HepG2 (cell line): Measurements from ENCODE around the gene ASCC3. TPM values are rescaled to one million over a fixed set of nuclear protein-coding genes. Genes with fewer than 3 reads are reported as not detected.
A peak's percentile ranks its signal among the peaks of the same experiment; 100 is the strongest.

Experiments
- ATAC-seq: fragments of 200-7000 bp; cut with Tn5 transposase; 3 replicates; pipeline ENCODE4 v1.9.1; 2020; ENCODE audit warnings: mild to moderate bottlenecking, moderate library complexity
- BruUV-seq: library from RNA; stranded (reverse); fragments of 400-500 nt; replicated peaks from 2 replicates; lab custom pipeline; 2021; lab: Mats Ljungman, UMichigan
- CTCF ChIA-PET: fragments of 300-600 bp; formaldehyde crosslinking; extraction: SDS; loops from one replicate; lab custom pipeline; 2021; ENCODE audit warnings: low total read pairs, inconsistent platforms, low intra/inter-chr PET ratio; lab: Yijun Ruan, JAX
- POLR2A ChIA-PET: fragments of 350-600 bp; sonication (Branson Sonifier 250); formaldehyde crosslinking; loops from one replicate; lab custom pipeline; 2020; ENCODE audit warnings: antibody characterized with exemption, inconsistent platforms; lab: Yijun Ruan, JAX
- DNase-seq: peaks from one replicate; pipeline ENCODE4 v3.0.0-alpha.2; 2015; ENCODE audit warnings: low spot score
- FAIRE-seq: peaks from 3 replicates; lab custom pipeline; 2011; peaks lifted over from hg19 to GRCh38; lab: Jason Lieb, UNC
- H2AFZ ChIP-seq: one replicate; pipeline ENCODE4 v1.6.1; 2011; ENCODE audit warnings: low read length, inconsistent platforms
- H3K27ac ChIP-seq: fragments of 300-600 bp; 3 replicates; pipeline ENCODE4 v1.8.0; 2011; ENCODE audit warnings: mixed run types, mild to moderate bottlenecking, mixed read lengths, low read length, inconsistent platforms; ENCODE audit not compliant: insufficient read depth; ENCODE audit errors: extremely low read length
- H3K27me3 ChIP-seq, 2 experiments: fragments of 200-600 bp in 1 of 2; 2 replicates in 1 of 2; 3 replicates in 1 of 2; pipeline versions ENCODE4 v1.6.0 to v1.8.0; 2011; ENCODE audit warnings: low read length in 2 of 2, mild to moderate bottlenecking in 2 of 2, moderate library complexity in 2 of 2, inconsistent platforms in 1 of 2; ENCODE audit not compliant: insufficient read depth in 2 of 2, control insufficient read depth in 1 of 2
- H3K36me3 ChIP-seq, 2 experiments: fragments of 200-600 bp in 1 of 2; replicated peaks in 1 of 2; 2 replicates in 1 of 2; 3 replicates in 1 of 2; pipeline versions ENCODE4 v1.5.1 to v1.8.0; 2011; ENCODE audit warnings: low read length in 2 of 2, inconsistent platforms in 1 of 2; ENCODE audit not compliant: insufficient read depth in 2 of 2, control insufficient read depth in 1 of 2
- H3K4me1 ChIP-seq: 2 replicates; pipeline ENCODE4 v1.5.1; 2012; ENCODE audit warnings: low read length, inconsistent platforms; ENCODE audit not compliant: insufficient read depth
- H3K4me2 ChIP-seq: 2 replicates; pipeline ENCODE4 v1.6.0; 2011; ENCODE audit warnings: low read depth, low read length, inconsistent platforms
- H3K4me3 ChIP-seq, 3 experiments: fragments of 200-600 bp in 1 of 3; sonication (generic), shearing (Covaris generic) in 1 of 3; replicated peaks in 1 of 3; 2 replicates each; pipeline ENCODE4 v1.5.1; 2011 to 2016; ENCODE audit warnings: low read length in 3 of 3, inconsistent platforms in 2 of 3, low read depth in 2 of 3, mild to moderate bottlenecking in 2 of 3, control low read depth in 1 of 3, mixed read lengths in 1 of 3; ENCODE audit not compliant: insufficient read depth in 1 of 3
- H3K79me2 ChIP-seq: one replicate; pipeline ENCODE4 v1.6.1; 2011; ENCODE audit warnings: low read length, inconsistent platforms; ENCODE audit not compliant: insufficient read depth
- H3K9ac ChIP-seq: 2 replicates; pipeline ENCODE4 v1.6.0; 2011; ENCODE audit warnings: mild to moderate bottlenecking, low read depth, low read length, inconsistent platforms; ENCODE audit not compliant: insufficient read depth
- H3K9me3 ChIP-seq: 2 replicates; pipeline ENCODE4 v1.5.1; 2012; ENCODE audit warnings: mild to moderate bottlenecking, low read length
- H4K20me1 ChIP-seq: 2 replicates; pipeline ENCODE4 v1.6.0; 2011; ENCODE audit warnings: inconsistent platforms, mild to moderate bottlenecking, low read length, moderate library complexity; ENCODE audit not compliant: insufficient read depth
- ATF7-NPFF ChIP-seq: sonication (generic); formaldehyde crosslinking; IDR thresholded peaks from 2 replicates; pipeline ENCODE4 v1.8.1; 2023; ENCODE audit warnings: mild to moderate bottlenecking, low read depth, missing genetic modification reagents, moderate library complexity
- FOSL2 ChIP-seq: sonication (generic); formaldehyde crosslinking; IDR thresholded peaks from 2 replicates; pipeline ENCODE4 v1.4.0; 2020; ENCODE audit warnings: missing genetic modification reagents
- GTF2F1 ChIP-seq: fragments of 150-350 bp; IDR thresholded peaks from 2 replicates; pipeline ENCODE4 v1.6.1; 2014; ENCODE audit warnings: low read length
- HINFP ChIP-seq: sonication (generic); formaldehyde crosslinking; IDR thresholded peaks from 2 replicates; pipeline ENCODE4 v1.4.0; 2020; ENCODE audit warnings: low read depth, mild to moderate bottlenecking, missing genetic modification reagents
- NCOR1 ChIP-seq: fragments of 200-600 bp; sonication (generic); IDR thresholded peaks from 2 replicates; pipeline ENCODE4 v1.7.0; 2017; ENCODE audit warnings: antibody characterized with exemption, low read length, borderline replicate concordance
- NR2F6 ChIP-seq, 2 experiments: IDR thresholded peaks; 2 replicates each; pipeline ENCODE4 v1.6.1; 2016; ENCODE audit warnings: antibody characterized with exemption in 1 of 2, mild to moderate bottlenecking in 1 of 2
- PHF8 ChIP-seq: sonication (generic); formaldehyde crosslinking; IDR thresholded peaks from 2 replicates; pipeline ENCODE4 v1.5.0; 2020; ENCODE audit warnings: missing genetic modification reagents
- SNAI1 ChIP-seq: sonication (generic); formaldehyde crosslinking; IDR thresholded peaks from 2 replicates; pipeline ENCODE4 v1.5.0; 2020; ENCODE audit warnings: mild to moderate bottlenecking, missing genetic modification reagents, borderline replicate concordance
- SRY ChIP-seq: sonication (generic); formaldehyde crosslinking; IDR thresholded peaks from 2 replicates; pipeline ENCODE4 v1.8.0; 2022; ENCODE audit warnings: mild to moderate bottlenecking, missing genetic modification reagents
- THAP11 ChIP-seq: IDR thresholded peaks from 2 replicates; pipeline ENCODE4 v1.6.1; 2016; ENCODE audit warnings: missing biosample characterization, missing genetic modification reagents
- ZMYM3 ChIP-seq: sonication (generic); formaldehyde crosslinking; IDR thresholded peaks from 2 replicates; pipeline ENCODE4 v1.5.1; 2020; ENCODE audit warnings: mild to moderate bottlenecking, missing genetic modification reagents
- ZNF121 ChIP-seq: sonication (generic); formaldehyde crosslinking; IDR thresholded peaks from 2 replicates; pipeline ENCODE4 v1.5.0; 2020; ENCODE audit warnings: mild to moderate bottlenecking, missing genetic modification reagents
- ZNF709 ChIP-seq: sonication (generic); formaldehyde crosslinking; IDR thresholded peaks from 2 replicates; pipeline ENCODE4 v1.5.0; 2020; ENCODE audit warnings: mild to moderate bottlenecking, missing genetic modification reagents
- ZSCAN9 ChIP-seq: IDR thresholded peaks from 2 replicates; pipeline ENCODE4 v1.6.1; 2016; ENCODE audit warnings: borderline replicate concordance
- WGBS: methylation state at CpG from one replicate; pipeline ENCODE4 v1.1.6; 2017; ENCODE audit warnings: low lambda C conversion rate; 5-methylcytosine and 5-hydroxymethylcytosine counted together
- in situ Hi-C: cut with HindIII; loops from 2 replicates; pipeline ENCODE4 v1.10.0; 2017; ENCODE audit warnings: low pct_unique_long_range_greater_than_20kb; ENCODE audit not compliant: extremely low pct_ligation_motif_present
- intact Hi-C: fragments of 100-400 bp; cut with micrococcal nuclease; formaldehyde crosslinking; loops from one replicate; pipeline ENCODE4 v1.10.0; 2022; ENCODE audit not compliant: unreplicated experiment
- polyA plus RNA-seq, 8 experiments: library from polyadenylated mRNA; depleted of rRNA in 3 of 8; stranded (reverse) in 7 of 8; unstranded in 1 of 8; fragments of >200 nt; fragmentation: Illumina TruSeq in 4 of 8; extraction: Trizol in 4 of 8; gene quantifications; 2 replicates each; pipeline versions ENCODE4 v1.2.1 to v1.2.3, GENCODE V29; 2011 to 2016; ENCODE audit warnings: low read depth in 4 of 8, missing spikeins in 1 of 8, mixed read lengths in 1 of 8; ENCODE audit not compliant: insufficient read depth in 1 of 8
- total RNA-seq, 5 experiments: library from RNA; depleted of rRNA; stranded (reverse); fragments of >200 nt; fragmentation: Illumina TruSeq; extraction: Trizol; gene quantifications; 2 replicates each; pipeline ENCODE4 v1.2.3, GENCODE V29; 2016; ENCODE audit warnings: low read depth in 1 of 5
- TF ChIP-seq, protein P1 (sequence below): IDR thresholded peaks from 2 replicates; pipeline ENCODE4 v1.6.1; 2012; ENCODE audit warnings: low read length, improper control_type of control experiment
- TF ChIP-seq, protein P2 (sequence below): IDR thresholded peaks from 2 replicates; pipeline ENCODE4 v1.4.0; 2020; ENCODE audit warnings: mild to moderate bottlenecking, missing genetic modification reagents

Gene ASCC3
- total and polyA plus RNA-seq, 2 of the 13 experiments (the other 11 are each of a cell fraction or from before 2014, with no cell fraction given) = 23.1 to 55.7 TPM

- ChIA-PET POLR2A (no interaction called here), CTCF (no interaction called here)
- H2AFZ ChIP-seq = no peak overlapping the region
- no peak overlapping the region for H3K4me2 ChIP-seq
- peak overlapping the region; percentile 56 for H3K27ac ChIP-seq
- DNase-seq (peak; percentile 79), ATAC-seq (peak; percentile 99), FAIRE-seq (no peak)
- no peaks in the 10 kb centered on the region for H4K20me1 ChIP-seq
- in situ Hi-C loops = no loop called here
- BruUV-seq = no TSS peak
- H3K9ac ChIP-seq = no peak overlapping the region
- H3K4me3 ChIP-seq = no peak overlapping the region
- no peaks in the 10 kb centered on the region for H3K27me3 ChIP-seq
- no peaks in the 10 kb centered on the region for H3K9me3 ChIP-seq
- intact Hi-C loops = no loop called here
- no peaks in the 10 kb centered on the region for H3K36me3 ChIP-seq
- WGBS = 83% methylated on average over 10 of the region's 10 CpGs
- peaks cover 10% of the 10 kb centered on the region for H3K4me1 ChIP-seq
- no peaks in the 10 kb centered on the region for H3K79me2 ChIP-seq
- TF ChIP-seq PHF8 = no peak
- TF ChIP-seq SRY = no peak
- TF ChIP-seq THAP11 (CRISPR knock-in tag) = no peak
- TF ChIP-seq, protein P1, sequence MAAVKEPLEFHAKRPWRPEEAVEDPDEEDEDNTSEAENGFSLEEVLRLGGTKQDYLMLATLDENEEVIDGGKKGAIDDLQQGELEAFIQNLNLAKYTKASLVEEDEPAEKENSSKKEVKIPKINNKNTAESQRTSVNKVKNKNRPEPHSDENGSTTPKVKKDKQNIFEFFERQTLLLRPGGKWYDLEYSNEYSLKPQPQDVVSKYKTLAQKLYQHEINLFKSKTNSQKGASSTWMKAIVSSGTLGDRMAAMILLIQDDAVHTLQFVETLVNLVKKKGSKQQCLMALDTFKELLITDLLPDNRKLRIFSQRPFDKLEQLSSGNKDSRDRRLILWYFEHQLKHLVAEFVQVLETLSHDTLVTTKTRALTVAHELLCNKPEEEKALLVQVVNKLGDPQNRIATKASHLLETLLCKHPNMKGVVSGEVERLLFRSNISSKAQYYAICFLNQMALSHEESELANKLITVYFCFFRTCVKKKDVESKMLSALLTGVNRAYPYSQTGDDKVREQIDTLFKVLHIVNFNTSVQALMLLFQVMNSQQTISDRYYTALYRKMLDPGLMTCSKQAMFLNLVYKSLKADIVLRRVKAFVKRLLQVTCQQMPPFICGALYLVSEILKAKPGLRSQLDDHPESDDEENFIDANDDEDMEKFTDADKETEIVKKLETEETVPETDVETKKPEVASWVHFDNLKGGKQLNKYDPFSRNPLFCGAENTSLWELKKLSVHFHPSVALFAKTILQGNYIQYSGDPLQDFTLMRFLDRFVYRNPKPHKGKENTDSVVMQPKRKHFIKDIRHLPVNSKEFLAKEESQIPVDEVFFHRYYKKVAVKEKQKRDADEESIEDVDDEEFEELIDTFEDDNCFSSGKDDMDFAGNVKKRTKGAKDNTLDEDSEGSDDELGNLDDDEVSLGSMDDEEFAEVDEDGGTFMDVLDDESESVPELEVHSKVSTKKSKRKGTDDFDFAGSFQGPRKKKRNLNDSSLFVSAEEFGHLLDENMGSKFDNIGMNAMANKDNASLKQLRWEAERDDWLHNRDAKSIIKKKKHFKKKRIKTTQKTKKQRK = no peak
- TF ChIP-seq ZNF709 (CRISPR knock-in tag) = peak; percentile 49; the same call in 1 of the 2 replicates
- TF ChIP-seq ATF7-NPFF = no peak
- TF ChIP-seq ZNF121 = no peak
- TF ChIP-seq FOSL2 (CRISPR knock-in tag) = peak; percentile 47
- TF ChIP-seq, protein P2, sequence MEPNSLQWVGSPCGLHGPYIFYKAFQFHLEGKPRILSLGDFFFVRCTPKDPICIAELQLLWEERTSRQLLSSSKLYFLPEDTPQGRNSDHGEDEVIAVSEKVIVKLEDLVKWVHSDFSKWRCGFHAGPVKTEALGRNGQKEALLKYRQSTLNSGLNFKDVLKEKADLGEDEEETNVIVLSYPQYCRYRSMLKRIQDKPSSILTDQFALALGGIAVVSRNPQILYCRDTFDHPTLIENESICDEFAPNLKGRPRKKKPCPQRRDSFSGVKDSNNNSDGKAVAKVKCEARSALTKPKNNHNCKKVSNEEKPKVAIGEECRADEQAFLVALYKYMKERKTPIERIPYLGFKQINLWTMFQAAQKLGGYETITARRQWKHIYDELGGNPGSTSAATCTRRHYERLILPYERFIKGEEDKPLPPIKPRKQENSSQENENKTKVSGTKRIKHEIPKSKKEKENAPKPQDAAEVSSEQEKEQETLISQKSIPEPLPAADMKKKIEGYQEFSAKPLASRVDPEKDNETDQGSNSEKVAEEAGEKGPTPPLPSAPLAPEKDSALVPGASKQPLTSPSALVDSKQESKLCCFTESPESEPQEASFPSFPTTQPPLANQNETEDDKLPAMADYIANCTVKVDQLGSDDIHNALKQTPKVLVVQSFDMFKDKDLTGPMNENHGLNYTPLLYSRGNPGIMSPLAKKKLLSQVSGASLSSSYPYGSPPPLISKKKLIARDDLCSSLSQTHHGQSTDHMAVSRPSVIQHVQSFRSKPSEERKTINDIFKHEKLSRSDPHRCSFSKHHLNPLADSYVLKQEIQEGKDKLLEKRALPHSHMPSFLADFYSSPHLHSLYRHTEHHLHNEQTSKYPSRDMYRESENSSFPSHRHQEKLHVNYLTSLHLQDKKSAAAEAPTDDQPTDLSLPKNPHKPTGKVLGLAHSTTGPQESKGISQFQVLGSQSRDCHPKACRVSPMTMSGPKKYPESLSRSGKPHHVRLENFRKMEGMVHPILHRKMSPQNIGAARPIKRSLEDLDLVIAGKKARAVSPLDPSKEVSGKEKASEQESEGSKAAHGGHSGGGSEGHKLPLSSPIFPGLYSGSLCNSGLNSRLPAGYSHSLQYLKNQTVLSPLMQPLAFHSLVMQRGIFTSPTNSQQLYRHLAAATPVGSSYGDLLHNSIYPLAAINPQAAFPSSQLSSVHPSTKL (CRISPR knock-in tag) = no peak
- no peak for TF ChIP-seq ZSCAN9 (CRISPR knock-in tag)
- TF ChIP-seq ZMYM3 (CRISPR knock-in tag) = no peak
- no peak for TF ChIP-seq HINFP (CRISPR knock-in tag)
- no peak for TF ChIP-seq NR2F6 (IDR thresholded peaks at IDR 0.05)
- TF ChIP-seq NR2F6 (CRISPR knock-in tag; IDR thresholded peaks at IDR 0.05) = no peak
- TF ChIP-seq GTF2F1 = no peak
- no peak for TF ChIP-seq SNAI1 (CRISPR knock-in tag)
- TF ChIP-seq NCOR1 = no peak
Measured at GRCh38 chr6:100633096-100633777, 247.9 kb downstream of the ASCC3 start.
